Activated T-cell treated with anti-CD3 and anti-CD28 coated beads for 24 hours (primary cell): ENCODE results near the gene BUB1B.
"Not testable (repeated sequence)": the region's sequence is repeated elsewhere in the genome, so short reads cannot be mapped to it uniquely, and the experiment has no call there.

Experiments used
- DNase-seq: peaks from one replicate; pipeline ENCODE4 v3.0.0-alpha.2; 2020; ENCODE audit warnings: low read depth

BUB1B gene

DNA sequence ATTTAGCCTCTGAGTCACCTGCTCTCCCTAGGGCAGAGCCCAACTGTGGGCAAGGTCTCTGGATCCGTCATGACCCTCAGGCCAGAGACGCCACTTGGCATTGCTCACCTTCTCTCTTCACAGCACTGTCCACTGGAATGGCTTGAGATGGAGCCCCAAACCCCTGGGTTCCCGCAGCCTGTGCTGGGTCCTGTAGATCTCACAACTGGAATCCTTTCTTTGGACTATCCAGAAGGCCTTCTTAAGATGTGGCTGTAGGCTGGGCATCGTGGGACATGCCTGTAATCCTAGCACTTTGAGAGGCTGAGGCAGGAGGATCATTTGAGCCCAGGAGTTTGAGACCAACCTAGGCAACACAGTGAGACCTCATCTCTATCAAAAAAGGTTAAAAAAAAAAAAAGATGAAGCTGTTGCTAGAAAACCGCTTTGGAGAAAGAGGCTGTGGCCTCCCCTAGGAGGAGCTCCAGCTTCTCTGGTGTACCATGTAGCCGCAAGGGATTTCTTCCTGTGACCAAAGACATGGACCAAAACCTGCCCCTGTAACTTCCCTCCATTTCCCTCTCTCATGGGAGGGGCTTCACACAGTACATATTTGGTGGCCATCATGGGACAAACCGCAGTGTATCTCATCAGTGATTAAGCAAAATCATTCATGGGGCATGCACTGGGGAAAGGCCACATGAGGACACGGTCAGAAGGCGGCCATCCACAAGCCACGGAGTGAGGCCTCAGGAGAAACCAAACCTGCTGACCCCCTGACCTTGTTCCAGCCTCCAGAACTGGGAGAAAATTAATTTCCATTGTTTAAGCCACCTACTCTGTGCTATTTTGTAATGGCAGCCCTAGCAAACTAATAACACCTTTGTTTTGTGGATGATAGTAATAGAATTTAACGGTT, 23.3 kb upstream of the BUB1B start:
- DNase-seq: no peak

DNA sequence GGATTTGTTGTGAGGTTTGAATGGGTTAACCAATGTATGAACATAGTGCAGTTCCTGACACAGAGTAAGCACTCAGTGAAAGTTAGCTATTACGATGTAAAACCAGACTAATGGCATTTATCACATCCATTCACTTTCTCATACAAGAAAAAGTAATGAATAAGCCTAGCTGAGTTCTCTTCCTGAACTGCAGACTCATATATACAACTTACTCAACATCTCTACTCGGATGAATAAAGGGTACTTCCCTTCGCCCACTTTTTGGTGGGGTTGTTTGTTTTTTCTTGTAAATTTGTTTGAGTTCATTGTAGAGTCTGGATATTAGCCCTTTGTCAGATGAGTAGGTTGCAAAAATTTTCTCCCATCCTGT, 22.7 kb upstream of the BUB1B start:
- DNase-seq: not testable (repeated sequence)

- DNase-seq: no peak
Observed at GRCh38 chr15:40142428-40142827, 18.4 kb upstream of the BUB1B start.

DNA sequence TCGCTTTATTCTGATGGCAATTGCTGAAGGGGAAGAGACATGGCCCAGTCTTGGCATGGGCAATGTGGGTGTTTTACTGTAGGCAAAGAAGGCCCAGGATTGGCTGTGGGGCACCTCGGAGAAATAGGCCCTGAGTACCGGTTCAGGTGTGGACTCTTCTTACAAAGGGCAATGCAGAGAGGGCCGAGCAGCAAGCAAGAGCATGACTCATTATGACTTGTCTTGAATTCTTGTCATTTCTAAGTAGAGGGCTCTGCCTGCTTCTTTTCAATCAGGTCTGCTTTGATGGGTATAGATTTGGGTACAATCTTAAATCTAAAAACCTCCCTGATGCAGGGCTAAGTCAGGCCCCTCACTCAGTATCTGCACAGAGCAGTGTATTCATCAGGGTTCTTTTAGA, 14.8 kb upstream of the BUB1B start:
- DNase-seq: no peak

DNA sequence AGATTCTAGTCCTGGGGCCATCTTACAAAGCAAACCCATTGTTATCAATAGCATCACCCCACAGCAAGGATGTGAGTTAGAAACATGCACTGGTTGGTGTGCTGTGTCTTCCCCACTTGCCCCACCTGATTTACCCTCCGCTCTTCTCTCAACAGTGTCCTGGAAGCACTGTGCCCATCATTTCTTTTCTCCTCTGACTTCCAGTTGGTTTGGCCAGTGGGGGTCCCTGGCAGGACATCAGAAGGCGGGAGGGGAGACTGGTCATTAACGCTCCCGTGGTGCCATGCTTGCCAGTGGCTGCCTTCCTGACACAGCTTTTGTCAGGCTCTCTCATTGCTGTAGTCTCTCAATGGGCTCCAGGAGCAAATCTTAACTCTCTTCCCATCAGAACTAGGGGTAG, 11.5 kb upstream of the BUB1B start:
- DNase-seq: no peak

GRCh38 chr15:40150163-40150925, 10.5 kb upstream of the BUB1B start:
- DNase-seq: no peak

- no peak for DNase-seq
Observed at GRCh38 chr15:40151499-40151898, 9.4 kb upstream of the BUB1B start.

- DNase-seq: no peak
Observed at GRCh38 chr15:40151991-40152390, 8.9 kb upstream of the BUB1B start.

DNA sequence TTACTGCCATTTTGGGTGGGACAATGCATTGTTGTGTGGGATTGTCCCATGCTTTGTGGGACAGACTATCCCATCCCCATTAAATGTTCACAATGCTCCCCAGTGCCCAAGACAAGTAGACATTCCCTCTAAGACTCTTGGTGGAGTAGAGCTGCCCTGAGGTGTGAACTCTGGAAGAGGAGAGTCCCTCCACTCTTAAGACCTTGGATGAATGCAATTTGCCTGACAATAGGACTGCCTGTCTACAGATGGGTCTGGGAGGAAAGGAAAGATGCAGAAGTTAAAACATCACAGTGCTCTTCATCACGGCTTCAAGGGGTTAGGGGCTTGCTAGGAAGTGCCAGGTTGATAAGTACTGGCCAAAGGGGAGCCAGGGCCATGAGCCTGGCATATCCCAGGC, 6.0 kb upstream of the BUB1B start:
- DNase-seq: not testable (repeated sequence)

DNA sequence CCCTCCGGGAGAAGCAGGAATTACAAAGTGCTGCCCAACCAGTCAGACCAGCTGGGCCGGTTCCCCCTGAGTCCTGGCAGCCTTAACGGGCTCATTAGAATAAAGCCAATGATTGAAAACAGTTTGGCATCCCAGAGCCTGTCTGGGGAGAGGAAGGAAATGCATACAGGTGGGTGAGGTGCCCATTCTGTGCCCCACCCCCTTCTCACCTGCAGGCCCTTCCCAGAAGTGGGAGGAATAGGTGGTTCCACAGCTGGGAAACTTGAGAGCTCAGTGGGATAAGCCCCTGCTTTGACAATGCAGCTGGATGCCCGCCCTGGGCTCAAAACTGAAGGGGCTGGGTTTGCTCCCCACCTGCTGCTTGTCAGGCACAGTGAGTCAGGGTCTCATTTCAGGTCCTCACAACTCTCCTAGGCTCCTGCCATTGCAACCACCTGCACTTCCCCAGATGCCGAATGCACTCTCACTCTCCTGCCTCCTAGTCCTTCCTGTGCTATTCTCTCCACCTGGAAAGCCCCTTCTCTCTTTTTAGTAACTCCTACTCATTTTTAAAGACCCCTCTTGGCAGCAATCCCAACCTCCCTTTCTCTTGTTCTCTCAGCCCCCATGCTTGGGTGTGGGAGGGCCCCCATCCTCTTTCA, 5.5 kb upstream of the BUB1B start:
- no peak for DNase-seq

DNA sequence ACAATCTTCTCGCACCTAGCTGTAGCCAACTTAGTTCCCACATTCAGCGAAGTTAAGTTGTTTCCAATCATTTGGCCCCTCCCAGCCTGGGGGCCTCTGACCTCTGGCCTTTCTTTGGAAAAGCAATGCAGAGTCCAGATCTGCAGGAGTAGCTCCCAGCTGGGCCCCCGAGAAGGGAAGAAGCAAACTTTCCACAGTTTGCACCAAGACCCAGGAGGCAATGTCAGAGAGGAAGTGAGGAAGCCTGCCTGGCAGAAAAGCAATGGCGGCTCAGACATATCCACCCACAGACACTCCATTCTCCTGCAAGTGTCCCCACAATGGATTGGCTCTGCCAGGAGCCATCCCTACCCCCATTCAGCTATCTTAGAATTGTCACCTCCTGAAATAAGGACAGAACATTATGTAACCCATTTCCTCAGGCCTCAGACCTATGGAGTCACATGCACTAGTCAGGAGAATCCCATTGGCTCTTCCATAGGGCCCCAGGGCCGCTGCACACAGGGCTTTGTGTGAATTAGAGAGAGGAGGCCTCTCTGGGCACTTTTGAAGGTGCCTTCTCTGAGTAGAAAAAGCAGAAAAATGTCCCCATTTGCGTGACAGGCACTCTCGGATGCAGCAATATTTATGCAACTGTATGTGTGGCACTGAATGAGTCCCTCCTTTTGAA, 3.0 kb upstream of the BUB1B start:
- DNase-seq: no peak

- no peak for DNase-seq
Observed at GRCh38 chr15:40160021-40160420, 848 bp upstream of the BUB1B start.

GRCh38 chr15:40161693-40162391, 973 bp downstream of the BUB1B start:
- DNase-seq: no peak

DNA sequence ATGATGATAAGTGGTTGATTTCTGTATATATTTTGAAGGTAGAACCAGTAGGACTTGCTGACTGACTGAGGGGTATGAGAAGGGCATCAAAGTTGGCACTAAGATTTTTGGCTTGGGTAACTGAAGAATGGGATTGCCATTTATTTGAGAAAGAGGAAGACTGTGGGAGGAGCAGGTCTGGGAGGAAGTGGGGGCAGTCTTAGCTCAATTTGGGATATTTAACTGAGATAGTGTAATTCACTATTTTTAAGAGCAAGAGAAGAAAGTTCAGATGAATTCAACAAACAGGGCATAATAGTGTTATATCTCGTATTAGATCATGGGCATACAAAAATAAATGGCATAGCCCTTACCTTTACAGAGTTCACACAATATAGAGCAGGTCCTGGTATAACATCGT, 1.7 kb downstream of the BUB1B start:
- DNase-seq: no peak

DNA sequence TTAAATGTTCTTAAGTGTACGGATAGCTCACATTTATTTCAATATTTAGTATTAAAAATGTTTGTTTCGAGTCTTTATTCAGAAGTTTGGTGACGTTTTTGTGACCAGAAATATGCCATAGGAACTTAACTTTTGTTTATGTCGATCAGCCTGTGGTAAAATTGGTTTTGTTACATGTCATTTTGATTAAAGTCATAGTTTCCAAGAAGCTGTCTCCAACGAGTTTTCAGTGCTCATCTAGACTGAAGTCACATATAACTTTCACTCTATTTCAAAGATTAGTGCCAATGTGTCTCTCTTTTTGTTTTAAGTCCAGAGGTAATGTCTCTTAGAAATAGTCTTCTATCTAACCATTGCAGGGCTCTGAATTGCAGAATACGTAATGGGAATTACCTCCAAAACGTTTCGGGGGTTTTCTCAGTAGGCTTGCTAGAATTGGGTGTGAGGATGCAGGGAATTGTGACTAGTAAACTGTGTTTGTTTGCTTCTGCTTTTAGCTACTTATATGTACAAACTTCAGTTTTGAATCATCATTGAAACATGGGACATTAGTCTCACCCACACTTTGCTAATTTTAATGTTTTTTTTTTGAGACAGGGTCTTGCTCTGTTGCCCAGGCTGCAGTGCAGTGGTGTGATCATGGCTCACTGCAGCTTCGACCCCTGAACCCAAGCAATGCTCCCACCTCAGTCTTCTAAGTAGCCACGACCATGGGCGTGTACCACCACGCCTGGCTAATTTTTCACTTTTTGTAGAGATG, 3.0 kb downstream of the BUB1B start:
- DNase-seq: no peak

GRCh38 chr15:40167374-40167773, 6.5 kb downstream of the BUB1B start:
- not testable (repeated sequence) for DNase-seq

DNA sequence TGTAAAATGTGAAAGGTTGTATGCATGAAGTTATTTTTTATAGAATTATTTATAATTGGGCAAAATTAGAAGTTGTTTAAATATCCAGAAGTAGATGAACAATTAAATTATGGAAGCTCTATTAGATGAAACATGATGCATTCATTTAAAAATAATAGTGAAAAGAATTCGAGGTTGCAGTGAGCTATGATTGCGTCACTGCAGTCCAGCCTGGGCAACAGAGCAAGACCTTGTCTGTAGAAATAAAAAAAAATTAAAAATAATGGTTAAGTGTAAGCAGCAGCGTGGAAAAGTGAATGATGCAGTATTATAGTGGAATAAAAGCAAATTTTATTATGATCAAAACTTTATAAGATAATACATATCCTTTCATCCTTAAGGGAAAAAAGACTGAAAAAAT, 14.3 kb downstream of the BUB1B start:
- no peak for DNase-seq

- no peak for DNase-seq
Observed at GRCh38 chr15:40182358-40183029, 21.6 kb downstream of the BUB1B start.

- DNase-seq: no peak
Observed at GRCh38 chr15:40183636-40184463, 23.0 kb downstream of the BUB1B start.
